Naive thymus-derived CD4-positive, alpha-beta T cell (primary cell): ENCODE measurements around the gene MDM2. TPM values are rescaled to one million over a fixed set of nuclear protein-coding genes. Genes with fewer than 3 reads are reported as not detected.

Experiments
- ATAC-seq: fragments of 150-1000 bp; cut with Tn5 transposase; 2 replicates; pipeline ENCODE4 v1.10.0; 2021; ENCODE audit warnings: mild to moderate bottlenecking, moderate library complexity
- CTCF ChIA-PET: fragments of 350-600 bp; sonication (Branson Sonifier 250); formaldehyde crosslinking; loops from one replicate; lab custom pipeline; 2021; ENCODE audit warnings: antibody characterized with exemption; lab: Charles Lee
- POLR2A ChIA-PET: fragments of 350-600 bp; sonication (Branson Sonifier 250); formaldehyde crosslinking; loops from one replicate; lab custom pipeline; 2021; ENCODE audit warnings: antibody characterized with exemption, inconsistent platforms; lab: Charles Lee
- DNase-seq, 9 donors: peaks; one replicate each; pipeline versions ENCODE4 v3.0.0 to v3.0.0-alpha.2; 2020 to 2022; ENCODE audit warnings: mixed read lengths in 1 of 9
- H3K27ac ChIP-seq: one replicate; pipeline ENCODE4 v1.7.0; 2013; ENCODE audit warnings: mild to moderate bottlenecking, low read depth, low read length, moderate library complexity
- H3K27me3 ChIP-seq, 2 donors: one replicate each; pipeline ENCODE4 v1.7.0; 2013; ENCODE audit warnings: low read length in 2 of 2, mild to moderate bottlenecking in 2 of 2, moderate library complexity in 2 of 2; ENCODE audit not compliant: control insufficient read depth in 2 of 2, insufficient read depth in 2 of 2
- H3K36me3 ChIP-seq, 3 experiments: 1 replicate in 2 of 3; 2 replicates in 1 of 3; pipeline ENCODE4 v1.7.0; 2013; ENCODE audit warnings: low read length in 3 of 3, mild to moderate bottlenecking in 3 of 3, moderate library complexity in 1 of 3; ENCODE audit not compliant: insufficient read depth in 3 of 3, control insufficient read depth in 2 of 3
- H3K4me1 ChIP-seq, 2 donors: one replicate each; pipeline ENCODE4 v1.7.0; 2013; ENCODE audit warnings: low read length in 2 of 2, mild to moderate bottlenecking in 2 of 2, moderate library complexity in 1 of 2; ENCODE audit not compliant: control insufficient read depth in 2 of 2, insufficient read depth in 2 of 2
- H3K4me3 ChIP-seq: 2 replicates; pipeline ENCODE4 v1.7.0; 2013; ENCODE audit warnings: mild to moderate bottlenecking, low read length
- H3K9me3 ChIP-seq, 3 experiments: 1 replicate in 2 of 3; 2 replicates in 1 of 3; pipeline ENCODE4 v1.7.0; 2013; ENCODE audit warnings: low read length in 3 of 3; ENCODE audit not compliant: control insufficient read depth in 2 of 3
- H3K27ac Mint-ChIP-seq, 9 donors: one replicate each; pipeline ENCODE4 v1.8.0; 2020 to 2022; ENCODE audit warnings: mixed read lengths in 9 of 9, mild to moderate bottlenecking in 8 of 9, moderate library complexity in 5 of 9, inconsistent platforms in 2 of 9
- H3K27me3 Mint-ChIP-seq, 5 donors: one replicate each; pipeline ENCODE4 v1.8.0; 2021 to 2022; ENCODE audit warnings: mixed read lengths in 5 of 5, mild to moderate bottlenecking in 1 of 5
- H3K36me3 Mint-ChIP-seq, 5 donors: one replicate each; pipeline ENCODE4 v1.8.0; 2020 to 2022; ENCODE audit warnings: mixed read lengths in 5 of 5, mild to moderate bottlenecking in 3 of 5, inconsistent platforms in 1 of 5
- H3K4me1 Mint-ChIP-seq, 7 donors: one replicate each; pipeline ENCODE4 v1.8.0; 2020 to 2022; ENCODE audit warnings: mixed read lengths in 7 of 7, mild to moderate bottlenecking in 3 of 7, inconsistent platforms in 1 of 7
- H3K4me3 Mint-ChIP-seq, 10 donors: one replicate each; pipeline ENCODE4 v1.8.0; 2020 to 2022; ENCODE audit warnings: mild to moderate bottlenecking in 10 of 10, mixed read lengths in 10 of 10, moderate library complexity in 6 of 10, inconsistent platforms in 2 of 10
- H3K9me3 Mint-ChIP-seq, 11 donors: one replicate each; pipeline ENCODE4 v1.8.0; 2020 to 2022; ENCODE audit warnings: mixed read lengths in 11 of 11, mild to moderate bottlenecking in 4 of 11, inconsistent platforms in 1 of 11, moderate library complexity in 1 of 11
- intact Hi-C, 2 donors: fragments of 100-400 bp; cut with micrococcal nuclease; formaldehyde crosslinking; loops; one replicate each; pipeline ENCODE4 v1.15.1; 2023
- polyA plus RNA-seq, 2 donors: library from polyadenylated mRNA; unstranded; fragments of 300-500 nt; fragmentation: Illumina TruSeq; gene quantifications; one replicate each; pipeline ENCODE4 v1.2.3, GENCODE V29; 2021
- total RNA-seq, 6 experiments: library from RNA in 5 of 6; stranded (reverse) in 5 of 6; gene quantifications; 1 replicate in 5 of 6; 2 replicates in 1 of 6; pipeline ENCODE4 v1.2.3 and lab custom pipeline; 2021 to 2026

Gene MDM2
- total and polyA plus RNA-seq, 7 experiments from 2014 or later: 14.5 to 271 (median 79.8) TPM

DNA sequence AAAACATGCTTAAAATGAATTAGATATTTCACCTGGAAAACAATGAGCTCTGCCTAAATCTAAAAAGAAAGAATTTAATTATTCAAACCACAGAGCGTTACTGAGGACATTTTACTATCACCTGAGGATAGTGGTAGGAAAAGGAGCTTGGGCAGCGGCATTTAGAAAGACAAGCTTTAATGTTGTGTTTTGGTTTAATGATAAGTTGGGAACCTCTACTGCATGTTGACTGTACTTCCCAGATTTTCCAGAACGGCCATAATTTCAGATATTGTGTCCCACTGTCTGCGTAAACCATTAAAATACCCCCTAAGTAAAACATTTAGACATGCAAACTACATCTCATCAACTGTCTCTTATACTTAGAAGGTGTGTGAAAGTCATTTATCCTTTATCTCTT, 69.6 kb downstream of the MDM2 start:
- Mint-ChIP-seq H3K4me3 (no peak overlapping the region), H3K27me3 (peaks cover 0 to 10% (median 0%) of the 10 kb centered on the region in 5 donors), H3K36me3 (peaks cover 0 to 16% (median 0%) of the 10 kb centered on the region in 5 donors), H3K4me1 (peaks cover 0 to 6% (median 0%) of the 10 kb centered on the region in 7 donors), H3K27ac (no peak overlapping the region), H3K9me3 (peaks cover 0 to 5% (median 3%) of the 10 kb centered on the region in 11 donors)
- H3K36me3 ChIP-seq: no peaks in the 10 kb centered on the region
- POLR2A ChIA-PET: no interaction called here
- H3K9me3 ChIP-seq: no peaks in the 10 kb centered on the region
- no peak overlapping the region for H3K27ac ChIP-seq
- no peaks in the 10 kb centered on the region for H3K4me1 ChIP-seq
- H3K4me3 ChIP-seq: no peak overlapping the region
- ATAC-seq: no peak
- intact Hi-C loops: loop anchor here in 1 of 2 donors (10.0 kb wide), 1 partner anchor 57 kb away; the partner anchor contains the start of gene CPM
- DNase-seq: no peak
- H3K27me3 ChIP-seq: no peaks in the 10 kb centered on the region
- CTCF ChIA-PET: interaction anchor here (1.2 kb wide), 1 partner anchor 192 kb away, joined by 3 read pairs; no protein-coding TSS in a partner anchor

DNA sequence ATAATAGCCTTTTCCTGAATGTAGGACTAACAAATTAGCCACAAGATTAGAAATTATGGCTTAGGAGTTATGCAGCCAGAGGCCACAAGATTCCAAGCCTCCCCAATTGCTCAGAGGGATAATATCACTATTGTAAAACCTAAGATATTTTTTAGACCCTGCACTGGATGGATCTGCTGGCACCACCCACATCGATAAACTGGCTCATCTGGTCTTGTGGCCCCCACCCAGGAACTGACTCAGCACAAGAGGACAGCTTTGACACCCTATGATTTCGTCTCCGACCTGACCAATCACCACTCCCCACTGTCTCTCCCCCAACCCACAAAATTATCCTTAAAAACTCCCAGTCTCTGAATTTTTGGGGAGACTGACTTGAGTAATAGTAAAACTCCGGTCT, 70.3 kb downstream of the MDM2 start:
- Histone ChIP-seq H3K36me3 (no peaks in the 10 kb centered on the region), H3K4me3 (no peak overlapping the region), H3K27ac (no peak overlapping the region), H3K9me3 (no peaks in the 10 kb centered on the region), H3K27me3 (no peaks in the 10 kb centered on the region), H3K4me1 (no peaks in the 10 kb centered on the region)
- ATAC-seq (no peak), DNase-seq (no peak)
- Mint-ChIP-seq H3K4me1 (peaks cover 0 to 10% (median 0%) of the 10 kb centered on the region in 7 donors), H3K27ac (no peak overlapping the region), H3K27me3 (peaks cover 0 to 10% (median 0%) of the 10 kb centered on the region in 5 donors), H3K9me3 (peaks cover 0 to 6% (median 3%) of the 10 kb centered on the region in 11 donors), H3K36me3 (peaks cover 0 to 18% (median 0%) of the 10 kb centered on the region in 5 donors), H3K4me3 (no peak overlapping the region)
- POLR2A ChIA-PET: no interaction called here
- intact Hi-C loops: loop anchor here in 1 of 2 donors (10.0 kb wide), 1 partner anchor 57 kb away; the partner anchor contains the start of gene CPM
- CTCF ChIA-PET: interaction anchor here (1.2 kb wide), 1 partner anchor 192 kb away, joined by 3 read pairs; no protein-coding TSS in a partner anchor

DNA sequence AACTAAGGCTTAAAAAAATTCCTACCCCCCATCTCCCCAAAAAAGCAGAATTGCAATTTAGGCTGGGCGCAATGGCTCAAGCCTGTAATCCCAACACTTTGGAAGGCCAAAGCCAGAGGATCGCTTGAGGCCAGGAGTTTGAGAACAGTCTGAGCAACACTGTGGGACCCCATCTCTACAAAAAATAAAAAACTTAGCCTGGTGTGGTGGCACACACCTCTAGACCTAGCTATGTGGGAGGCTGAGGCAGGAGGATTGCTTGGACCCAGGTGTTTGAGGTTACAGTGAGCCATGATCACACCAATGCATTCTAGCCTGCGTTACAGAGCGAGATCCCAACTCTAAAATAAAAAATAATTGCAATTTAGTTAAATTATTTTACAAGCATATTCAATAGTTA, 70.9 kb downstream of the MDM2 start:
- Histone ChIP-seq H3K36me3 (no peaks in the 10 kb centered on the region), H3K27ac (no peak overlapping the region), H3K9me3 (no peaks in the 10 kb centered on the region), H3K4me1 (no peaks in the 10 kb centered on the region), H3K27me3 (no peaks in the 10 kb centered on the region), H3K4me3 (no peak overlapping the region)
- H3K9me3 Mint-ChIP-seq: peaks cover 0 to 6% (median 3%) of the 10 kb centered on the region in 11 donors
- POLR2A ChIA-PET: no interaction called here
- H3K36me3 Mint-ChIP-seq: peaks cover 0 to 18% (median 0%) of the 10 kb centered on the region in 5 donors
- H3K4me1 Mint-ChIP-seq: peaks cover 0 to 10% (median 0%) of the 10 kb centered on the region in 7 donors
- CTCF ChIA-PET: no interaction called here
- H3K27me3 Mint-ChIP-seq: peaks cover 0 to 10% (median 0%) of the 10 kb centered on the region in 5 donors
- ATAC-seq (no peak), DNase-seq (no peak)
- intact Hi-C loops: loop anchor here in 1 of 2 donors (10.0 kb wide), 1 partner anchor 56 kb away; the partner anchor contains the start of gene CPM
- H3K27ac Mint-ChIP-seq: no peak overlapping the region
- no peak overlapping the region for H3K4me3 Mint-ChIP-seq

DNA sequence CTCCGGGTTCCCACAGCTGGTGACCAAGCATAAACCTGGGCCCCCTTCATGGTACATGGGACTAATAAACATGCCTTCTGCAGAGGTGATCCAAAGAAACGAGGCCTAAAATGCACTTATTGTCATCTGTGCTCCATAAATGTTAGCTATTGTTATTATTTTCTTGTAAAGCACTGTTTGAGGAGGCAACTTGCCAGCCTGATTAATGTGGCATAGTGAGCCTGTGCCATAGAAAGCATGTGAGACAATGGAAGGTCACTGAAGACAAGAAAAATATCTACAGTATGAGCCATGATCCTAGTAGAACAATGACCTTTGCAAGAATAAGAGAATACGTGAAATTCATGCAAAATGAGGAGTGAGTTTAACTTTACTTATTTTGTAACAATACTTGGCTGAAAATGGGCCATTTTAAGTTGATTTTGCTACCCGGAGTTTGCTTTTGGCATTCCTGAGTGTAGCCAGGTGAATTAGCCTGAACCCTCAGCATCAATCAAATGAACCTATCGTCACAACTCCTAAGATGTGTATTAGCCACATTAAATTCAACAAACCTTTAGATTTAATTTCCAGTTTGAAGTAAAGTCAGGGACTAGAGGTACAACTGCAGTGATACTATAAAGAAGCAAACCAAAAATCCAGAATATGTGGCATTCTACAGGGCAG, 72.8 kb downstream of the MDM2 start:
- Histone ChIP-seq H3K27ac (no peak overlapping the region), H3K4me1 (no peaks in the 10 kb centered on the region), H3K4me3 (no peak overlapping the region), H3K27me3 (no peaks in the 10 kb centered on the region), H3K36me3 (no peaks in the 10 kb centered on the region), H3K9me3 (no peaks in the 10 kb centered on the region)
- CTCF ChIA-PET: no interaction called here
- peaks cover 0 to 4% (median 0%) of the 10 kb centered on the region in 5 donors for H3K27me3 Mint-ChIP-seq
- POLR2A ChIA-PET: interaction anchor here (0.6 kb wide), 1 partner anchor 26 kb away, joined by 3 read pairs; no protein-coding TSS in a partner anchor
- peaks cover 0 to 6% (median 3%) of the 10 kb centered on the region in 11 donors for H3K9me3 Mint-ChIP-seq
- H3K4me1 Mint-ChIP-seq: peaks cover 0 to 10% (median 0%) of the 10 kb centered on the region in 7 donors
- no peak overlapping the region for H3K27ac Mint-ChIP-seq
- H3K36me3 Mint-ChIP-seq: peaks cover 0 to 13% (median 0%) of the 10 kb centered on the region in 5 donors
- intact Hi-C loops: no loop called here
- ATAC-seq (no peak), DNase-seq (no peak)
- no peak overlapping the region for H3K4me3 Mint-ChIP-seq

DNA sequence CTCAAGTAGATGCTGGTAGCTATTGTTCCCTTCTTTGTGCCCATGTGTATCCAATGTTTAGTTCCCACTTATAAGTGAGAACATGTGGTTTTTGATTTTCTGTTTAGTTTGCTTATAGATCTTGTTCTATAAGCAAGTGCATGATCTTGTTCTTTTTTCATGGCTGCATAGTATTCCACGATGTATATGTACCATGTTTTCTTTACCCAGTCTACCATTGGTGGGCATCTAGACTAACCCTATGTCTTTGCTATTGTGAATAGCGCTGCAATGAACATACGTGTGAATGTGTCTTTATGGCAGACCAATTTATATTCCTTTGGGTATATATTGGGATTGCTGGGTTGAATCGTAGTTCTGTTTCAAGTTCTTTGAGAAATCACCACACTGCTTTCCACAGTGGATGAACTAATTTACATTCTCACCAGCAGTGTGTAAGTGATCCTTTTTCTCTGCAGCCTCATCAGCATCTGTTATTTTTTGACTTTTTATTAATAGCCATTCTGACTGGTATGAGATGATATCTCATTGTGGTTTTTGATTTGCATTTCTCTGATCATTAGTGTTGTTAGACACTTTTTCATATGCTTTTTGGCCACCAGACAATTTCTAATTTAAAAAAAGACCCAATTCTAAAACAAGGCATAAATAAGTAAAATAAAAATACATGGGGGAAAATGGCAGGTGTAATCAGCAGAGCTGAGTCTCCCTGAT, 74.4 kb downstream of the MDM2 start:
- no peak overlapping the region for H3K27ac ChIP-seq
- no peaks in the 10 kb centered on the region for H3K36me3 ChIP-seq
- H3K27me3 ChIP-seq: no peaks in the 10 kb centered on the region
- H3K9me3 ChIP-seq: no peaks in the 10 kb centered on the region
- Mint-ChIP-seq H3K27ac (no peak overlapping the region), H3K4me3 (no peak overlapping the region), H3K36me3 (peaks cover 0 to 13% (median 0%) of the 10 kb centered on the region in 5 donors), H3K27me3 (peaks cover 0 to 4% (median 0%) of the 10 kb centered on the region in 5 donors), H3K9me3 (peaks cover 0 to 6% (median 3%) of the 10 kb centered on the region in 11 donors), H3K4me1 (peaks cover 0 to 4% (median 0%) of the 10 kb centered on the region in 7 donors)
- POLR2A ChIA-PET: no interaction called here
- no peaks in the 10 kb centered on the region for H3K4me1 ChIP-seq
- H3K4me3 ChIP-seq: no peak overlapping the region
- CTCF ChIA-PET: interaction anchor here (0.6 kb wide), 1 partner anchor 1597 kb away, joined by 3 read pairs; no protein-coding TSS in a partner anchor
- DNase-seq (no peak), ATAC-seq (no peak)
- intact Hi-C loops: no loop called here

DNA sequence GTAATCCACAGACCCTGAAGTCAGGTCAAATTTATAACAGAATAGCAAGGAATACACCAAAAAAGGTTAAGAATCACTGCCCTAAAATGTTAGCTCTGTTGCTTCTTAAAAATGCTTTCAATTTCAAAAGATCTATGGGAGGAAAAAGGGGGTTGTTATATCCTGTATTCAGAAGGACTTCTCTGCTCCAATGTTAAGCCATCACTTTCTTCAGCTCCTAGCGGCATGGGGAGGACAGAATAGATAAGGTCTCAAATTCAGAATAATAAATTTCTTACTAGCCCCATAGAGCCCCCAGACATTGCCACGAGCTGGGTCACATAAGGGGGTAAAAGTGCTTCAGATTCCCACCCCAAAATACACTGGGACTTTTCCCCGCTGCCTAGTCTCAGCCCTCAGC, 75.2 kb downstream of the MDM2 start:
- Mint-ChIP-seq H3K9me3 (peaks cover 0 to 6% (median 3%) of the 10 kb centered on the region in 11 donors), H3K27ac (no peak overlapping the region), H3K4me3 (no peak overlapping the region), H3K27me3 (peaks cover 0 to 4% (median 0%) of the 10 kb centered on the region in 5 donors), H3K36me3 (peaks cover 0 to 13% (median 0%) of the 10 kb centered on the region in 5 donors), H3K4me1 (peaks cover 0 to 8% (median 0%) of the 10 kb centered on the region in 7 donors)
- ATAC-seq (no peak), DNase-seq (no peak)
- ChIA-PET POLR2A (no interaction called here), CTCF (interaction anchor here (0.6 kb wide), 1 partner anchor 1596 kb away, joined by 3 read pairs; no protein-coding TSS in a partner anchor)
- no peak overlapping the region for H3K27ac ChIP-seq
- no peaks in the 10 kb centered on the region for H3K27me3 ChIP-seq
- intact Hi-C loops: no loop called here
- no peaks in the 10 kb centered on the region for H3K9me3 ChIP-seq
- H3K4me3 ChIP-seq: no peak overlapping the region
- no peaks in the 10 kb centered on the region for H3K36me3 ChIP-seq
- no peaks in the 10 kb centered on the region for H3K4me1 ChIP-seq
